Liver (tissue), 3 donors: ENCODE data around the gene RAD51.

ENCODE experiments used
- ATF3 ChIP-seq: IDR thresholded peaks from 2 replicates; pipeline ENCODE4 v1.6.1; 2016; ENCODE audit warnings: antibody characterized with exemption
- CTCF ChIP-seq: fragments of 150-350 bp; IDR thresholded peaks from 2 replicates; pipeline ENCODE4 v1.5.1; 2017; ENCODE audit warnings: improper control_type of control experiment, low read depth, low read length; ENCODE audit not compliant: missing input control
- EGR1 ChIP-seq, 2 donors: IDR thresholded peaks; 2 replicates each; pipeline ENCODE4 v1.6.1; 2016 to 2018; ENCODE audit warnings: antibody characterized with exemption in 2 of 2, low read depth in 2 of 2
- FOXA1 ChIP-seq: IDR thresholded peaks from 2 replicates; pipeline ENCODE4 v1.6.1; 2016; ENCODE audit warnings: antibody characterized with exemption
- GABPA ChIP-seq, 2 donors: IDR thresholded peaks in 1 of 2; conservative IDR thresholded peaks in 1 of 2; 2 replicates each; pipeline ENCODE4 v1.6.1; 2016; ENCODE audit warnings: antibody characterized with exemption in 2 of 2, mild to moderate bottlenecking in 1 of 2, moderate library complexity in 1 of 2
- JUND ChIP-seq, 2 donors: IDR thresholded peaks; 2 replicates each; pipeline ENCODE4 v1.6.1; 2016; ENCODE audit warnings: antibody characterized with exemption in 2 of 2
- RAD21 ChIP-seq, 2 donors: IDR thresholded peaks; 2 replicates each; pipeline ENCODE4 v1.6.1; 2016; ENCODE audit warnings: antibody characterized with exemption in 2 of 2, mild to moderate bottlenecking in 2 of 2
- REST ChIP-seq: IDR thresholded peaks from 2 replicates; pipeline ENCODE4 v1.6.1; 2016; ENCODE audit warnings: antibody characterized with exemption, mild to moderate bottlenecking
- SP1 ChIP-seq: IDR thresholded peaks from 2 replicates; pipeline ENCODE4 v1.6.1; 2018; ENCODE audit warnings: antibody characterized with exemption, mild to moderate bottlenecking
- TAF1 ChIP-seq: conservative IDR thresholded peaks from 2 replicates; pipeline ENCODE4 v1.6.1; 2016; ENCODE audit warnings: antibody characterized with exemption, mild to moderate bottlenecking
- YY1 ChIP-seq: IDR thresholded peaks from 2 replicates; pipeline ENCODE4 v1.6.1; 2016; ENCODE audit warnings: antibody characterized with exemption, mild to moderate bottlenecking
- ZBTB33 ChIP-seq: IDR thresholded peaks from 2 replicates; pipeline ENCODE4 v1.6.1; 2016; ENCODE audit warnings: antibody characterized with exemption
- donor health status: healthy.
- donor health status: healthy.

- TF ChIP-seq CTCF = no peak
- no peak for TF ChIP-seq TAF1
- TF ChIP-seq REST = no peak
- no peak for TF ChIP-seq GABPA (IDR thresholded peaks at IDR 0.05 in 1 of 2, conservative IDR thresholded peaks at IDR 0.05 in 1 of 2)
- TF ChIP-seq ATF3 = no peak
- TF ChIP-seq RAD21 (IDR thresholded peaks at IDR 0.05) = no peak
- no peak for TF ChIP-seq FOXA1
- no peak for TF ChIP-seq EGR1 (IDR thresholded peaks at IDR 0.05; ENCODE audit: low read depth in 2 of 2)
- TF ChIP-seq JUND (IDR thresholded peaks at IDR 0.05) = no peak
- TF ChIP-seq SP1 = no peak
- no peak for TF ChIP-seq YY1
- TF ChIP-seq ZBTB33 = no peak
Measured at GRCh38 chr15:40693904-40694687, 878 bp upstream of the RAD51 start.
